Cortex of kidney (tissue), 1 donor: ENCODE measurements around the gene SLC9A9.

ENCODE experiments used
- DNase-seq: peaks from one replicate; lab custom pipeline; 2025; lab: John Stamatoyannopoulos, UW

SLC9A9 gene

GRCh38 chr3:143414571-143415253 is 433.6 kb downstream of the SLC9A9 start:
- DNase-seq = no peak

- DNase-seq = no peak
Measured at GRCh38 chr3:143413372-143413771, 434.9 kb downstream of the SLC9A9 start.

- no peak for DNase-seq
Measured at GRCh38 chr3:143412084-143412483, 436.2 kb downstream of the SLC9A9 start.

- DNase-seq = no peak
Measured at GRCh38 chr3:143410259-143410658, 438.0 kb downstream of the SLC9A9 start.

GRCh38 chr3:143408771-143409170 is 439.5 kb downstream of the SLC9A9 start:
- DNase-seq = no peak

- DNase-seq = no peak
Measured at GRCh38 chr3:143402602-143403001, 445.7 kb downstream of the SLC9A9 start.

GRCh38 chr3:143396790-143397189 is 451.5 kb downstream of the SLC9A9 start:
- DNase-seq = no peak

GRCh38 chr3:143389388-143389787 is 458.9 kb downstream of the SLC9A9 start:
- no peak for DNase-seq

GRCh38 chr3:143387425-143387824 is 460.8 kb downstream of the SLC9A9 start:
- DNase-seq = no peak

GRCh38 chr3:143384076-143384475 is 464.2 kb downstream of the SLC9A9 start:
- DNase-seq = no peak

- DNase-seq = no peak
Measured at GRCh38 chr3:143383421-143383820, 464.8 kb downstream of the SLC9A9 start.

- no peak for DNase-seq
Measured at GRCh38 chr3:143382816-143383215, 465.5 kb downstream of the SLC9A9 start.

- no peak for DNase-seq
Measured at GRCh38 chr3:143380449-143380848, 467.8 kb downstream of the SLC9A9 start.

- no peak for DNase-seq
Measured at GRCh38 chr3:143375698-143376097, 472.6 kb downstream of the SLC9A9 start.

- DNase-seq = no peak
Measured at GRCh38 chr3:143367171-143367570, 481.1 kb downstream of the SLC9A9 start.

GRCh38 chr3:143366672-143367071 is 481.6 kb downstream of the SLC9A9 start:
- DNase-seq = no peak

- no peak for DNase-seq
Measured at GRCh38 chr3:143363949-143364348, 484.3 kb downstream of the SLC9A9 start.

- DNase-seq = no peak
Measured at GRCh38 chr3:143363276-143363675, 485.0 kb downstream of the SLC9A9 start.

- DNase-seq = no peak
Measured at GRCh38 chr3:143362115-143362991, 485.9 kb downstream of the SLC9A9 start.

- no peak for DNase-seq
Measured at GRCh38 chr3:143361589-143361988, 486.7 kb downstream of the SLC9A9 start.

- no peak for DNase-seq
Measured at GRCh38 chr3:143360244-143360643, 488.0 kb downstream of the SLC9A9 start.

- DNase-seq = no peak
Measured at GRCh38 chr3:143358793-143359491, 489.3 kb downstream of the SLC9A9 start.
